ENCODE measurements around the gene CRPPA. TPM values are rescaled to one million over a fixed set of nuclear protein-coding genes. Genes with fewer than 3 reads are reported as not detected.
"Not testable (repeated sequence)": the region's sequence is repeated elsewhere in the genome, so short reads cannot be mapped to it uniquely, and the experiment has no call there.

Gene CRPPA
- total RNA-seq, 1 donor from 2014 or later = 3.0 TPM

- DNase-seq (no peak), ATAC-seq (no peak)
- no peaks in the 10 kb centered on the region for H3K9me3 ChIP-seq
- no peak overlapping the region for H3K4me3 ChIP-seq
- H3K27me3 ChIP-seq (ENCODE audit: low read depth) = no peaks in the 10 kb centered on the region
- TF ChIP-seq CTCF (IDR thresholded peaks at IDR 0.05) = no peak
- intact Hi-C loops (cut with DNase I) = no loop called here
- H3K27ac ChIP-seq = no peak overlapping the region
- no peaks in the 10 kb centered on the region for H3K36me3 ChIP-seq
- no peaks in the 10 kb centered on the region for H3K4me1 ChIP-seq
Measured at GRCh38 chr7:16460789-16461493, 39.6 kb upstream of the CRPPA start.

- ATAC-seq; DNase-seq; intact Hi-C loops (cut with DNase I); H3K27ac ChIP-seq; H3K27me3 ChIP-seq (ENCODE audit: low read depth); H3K4me1 ChIP-seq; H3K9me3 ChIP-seq; H3K4me3 ChIP-seq; H3K36me3 ChIP-seq: not testable (repeated sequence)
Measured at GRCh38 chr7:16456303-16456702, 35.0 kb upstream of the CRPPA start.

GRCh38 chr7:16455591-16455990, 34.3 kb upstream of the CRPPA start:
- intact Hi-C loops (cut with DNase I) = no loop called here
- H3K9me3 ChIP-seq = no peaks in the 10 kb centered on the region
- TF ChIP-seq CTCF (IDR thresholded peaks at IDR 0.05) = no peak

GRCh38 chr7:16450366-16450765, 29.0 kb upstream of the CRPPA start:
- Histone ChIP-seq H3K4me3 (no peak overlapping the region), H3K9me3 (no peaks in the 10 kb centered on the region), H3K27ac (no peak overlapping the region), H3K4me1 (no peaks in the 10 kb centered on the region), H3K36me3 (no peaks in the 10 kb centered on the region), H3K27me3 (ENCODE audit: low read depth) (no peaks in the 10 kb centered on the region)
- no peak for TF ChIP-seq CTCF (IDR thresholded peaks at IDR 0.05)
- DNase-seq = no peak
- no peak for ATAC-seq
- intact Hi-C loops (cut with DNase I) = no loop called here

More at GRCh38 chr7:16455591-16455990, 34.3 kb upstream of the CRPPA start:
- no peaks in the 10 kb centered on the region for H3K27me3 ChIP-seq (ENCODE audit: low read depth)
- H3K4me1 ChIP-seq = no peaks in the 10 kb centered on the region
- no peak for ATAC-seq
- H3K36me3 ChIP-seq = no peaks in the 10 kb centered on the region
- H3K27ac ChIP-seq = no peak overlapping the region
- no peak for DNase-seq
- H3K4me3 ChIP-seq = no peak overlapping the region

GRCh38 chr7:16447876-16448275, 26.5 kb upstream of the CRPPA start:
- Histone ChIP-seq H3K36me3 (no peaks in the 10 kb centered on the region), H3K9me3 (no peaks in the 10 kb centered on the region)

More at GRCh38 chr7:16447876-16448275, 26.5 kb upstream of the CRPPA start:
- intact Hi-C loops (cut with DNase I) = no loop called here
- no peak for ATAC-seq
- Histone ChIP-seq H3K27me3 (ENCODE audit: low read depth) (no peaks in the 10 kb centered on the region), H3K27ac (no peak overlapping the region), H3K4me1 (no peaks in the 10 kb centered on the region), H3K4me3 (no peak overlapping the region)
- TF ChIP-seq CTCF (IDR thresholded peaks at IDR 0.05) = no peak
- no peak for DNase-seq
